ENCODE data around the gene PBOV1. TPM values are rescaled to one million over a fixed set of nuclear protein-coding genes. Genes with fewer than 3 reads are reported as not detected.

Gene PBOV1
- total RNA-seq, 1 experiment from 2014 or later, result not detected

GRCh38 chr6:138255443-138255842 lies 37.2 kb upstream of the PBOV1 start:
- DNase-seq, result no peak
- no peak overlapping the region for H2AFZ ChIP-seq (ENCODE audit: low read length)
- H3K4me2 ChIP-seq (ENCODE audit: low read depth, low read length, poor library complexity, severe bottlenecking), result no peak overlapping the region
- H3K79me2 ChIP-seq (ENCODE audit: low read length), result no peaks in the 10 kb centered on the region
- H3K9me3 ChIP-seq (ENCODE audit: low read length), result no peaks in the 10 kb centered on the region
- H3K36me3 ChIP-seq (ENCODE audit: insufficient read depth, low read length), result no peaks in the 10 kb centered on the region
- H3K27me3 ChIP-seq (ENCODE audit: low read length), result no peaks in the 10 kb centered on the region
- no peaks in the 10 kb centered on the region for H3K9me2 ChIP-seq (replicated peaks; ENCODE audit: insufficient read depth, low read length)
- no peak overlapping the region for H3K4me3 ChIP-seq (ENCODE audit: low read length)
- no peaks in the 10 kb centered on the region for H3K4me1 ChIP-seq (ENCODE audit: low read length)
- no peaks in the 10 kb centered on the region for H4K20me1 ChIP-seq (ENCODE audit: insufficient read depth, low read depth, low read length)
- no peak overlapping the region for H3K27ac ChIP-seq (ENCODE audit: low read length)
- H3K9ac ChIP-seq (ENCODE audit: low read length), result no peak overlapping the region

- no peak overlapping the region for H3K4me3 ChIP-seq (ENCODE audit: low read length)
- no peaks in the 10 kb centered on the region for H3K9me3 ChIP-seq (ENCODE audit: low read length)
- no peaks in the 10 kb centered on the region for H3K79me2 ChIP-seq (ENCODE audit: low read length)
- no peaks in the 10 kb centered on the region for H3K36me3 ChIP-seq (ENCODE audit: insufficient read depth, low read length)
- no peaks in the 10 kb centered on the region for H4K20me1 ChIP-seq (ENCODE audit: insufficient read depth, low read depth, low read length)
- H3K9ac ChIP-seq (ENCODE audit: low read length), result no peak overlapping the region
- H3K4me1 ChIP-seq (ENCODE audit: low read length), result no peaks in the 10 kb centered on the region
- DNase-seq, result no peak
- H3K4me2 ChIP-seq (ENCODE audit: low read depth, low read length, poor library complexity, severe bottlenecking), result no peak overlapping the region
- no peak overlapping the region for H2AFZ ChIP-seq (ENCODE audit: low read length)
- H3K9me2 ChIP-seq (replicated peaks; ENCODE audit: insufficient read depth, low read length), result no peaks in the 10 kb centered on the region
- H3K27ac ChIP-seq (ENCODE audit: low read length), result no peak overlapping the region
- H3K27me3 ChIP-seq (ENCODE audit: low read length), result no peaks in the 10 kb centered on the region
Measured at GRCh38 chr6:138253731-138254130, 35.4 kb upstream of the PBOV1 start.

GRCh38 chr6:138250513-138251247 lies 32.4 kb upstream of the PBOV1 start:
- no peak overlapping the region for H3K4me3 ChIP-seq (ENCODE audit: low read length)
- H3K36me3 ChIP-seq (ENCODE audit: insufficient read depth, low read length), result no peaks in the 10 kb centered on the region
- no peaks in the 10 kb centered on the region for H4K20me1 ChIP-seq (ENCODE audit: insufficient read depth, low read depth, low read length)
- H3K79me2 ChIP-seq (ENCODE audit: low read length), result no peaks in the 10 kb centered on the region
- no peak overlapping the region for H3K9ac ChIP-seq (ENCODE audit: low read length)
- H3K4me2 ChIP-seq (ENCODE audit: low read depth, low read length, poor library complexity, severe bottlenecking), result no peak overlapping the region
- no peak overlapping the region for H3K27ac ChIP-seq (ENCODE audit: low read length)
- H3K9me3 ChIP-seq (ENCODE audit: low read length), result no peaks in the 10 kb centered on the region
- H3K27me3 ChIP-seq (ENCODE audit: low read length), result no peaks in the 10 kb centered on the region
- no peak for DNase-seq
- H3K4me1 ChIP-seq (ENCODE audit: low read length), result no peaks in the 10 kb centered on the region
- no peak overlapping the region for H2AFZ ChIP-seq (ENCODE audit: low read length)
- H3K9me2 ChIP-seq (replicated peaks; ENCODE audit: insufficient read depth, low read length), result no peaks in the 10 kb centered on the region

GRCh38 chr6:138250053-138250452 lies 31.8 kb upstream of the PBOV1 start:
- Histone ChIP-seq H3K27ac (ENCODE audit: low read length) (no peak overlapping the region), H3K36me3 (ENCODE audit: insufficient read depth, low read length) (no peaks in the 10 kb centered on the region), H3K4me2 (ENCODE audit: low read depth, low read length, poor library complexity, severe bottlenecking) (no peak overlapping the region), H3K9ac (ENCODE audit: low read length) (no peak overlapping the region), H3K4me3 (ENCODE audit: low read length) (no peak overlapping the region), H2AFZ (ENCODE audit: low read length) (no peak overlapping the region), H3K9me3 (ENCODE audit: low read length) (no peaks in the 10 kb centered on the region), H3K4me1 (ENCODE audit: low read length) (no peaks in the 10 kb centered on the region), H3K79me2 (ENCODE audit: low read length) (no peaks in the 10 kb centered on the region), H3K9me2 (replicated peaks; ENCODE audit: insufficient read depth, low read length) (no peaks in the 10 kb centered on the region), H4K20me1 (ENCODE audit: insufficient read depth, low read depth, low read length) (no peaks in the 10 kb centered on the region), H3K27me3 (ENCODE audit: low read length) (no peaks in the 10 kb centered on the region)
- DNase-seq, result no peak

GRCh38 chr6:138248878-138249277 lies 30.6 kb upstream of the PBOV1 start:
- Histone ChIP-seq H3K9ac (ENCODE audit: low read length) (no peak overlapping the region), H3K27ac (ENCODE audit: low read length) (no peak overlapping the region), H2AFZ (ENCODE audit: low read length) (no peak overlapping the region), H3K27me3 (ENCODE audit: low read length) (no peaks in the 10 kb centered on the region), H3K4me3 (ENCODE audit: low read length) (no peak overlapping the region), H3K4me1 (ENCODE audit: low read length) (no peaks in the 10 kb centered on the region), H4K20me1 (ENCODE audit: insufficient read depth, low read depth, low read length) (no peaks in the 10 kb centered on the region), H3K36me3 (ENCODE audit: insufficient read depth, low read length) (no peaks in the 10 kb centered on the region), H3K9me3 (ENCODE audit: low read length) (no peaks in the 10 kb centered on the region), H3K9me2 (replicated peaks; ENCODE audit: insufficient read depth, low read length) (no peaks in the 10 kb centered on the region), H3K79me2 (ENCODE audit: low read length) (no peaks in the 10 kb centered on the region), H3K4me2 (ENCODE audit: low read depth, low read length, poor library complexity, severe bottlenecking) (no peak overlapping the region)
- no peak for DNase-seq

GRCh38 chr6:138248011-138248410 lies 29.7 kb upstream of the PBOV1 start:
- Histone ChIP-seq H3K36me3 (ENCODE audit: insufficient read depth, low read length) (no peaks in the 10 kb centered on the region), H3K4me3 (ENCODE audit: low read length) (no peak overlapping the region), H3K27me3 (ENCODE audit: low read length) (no peaks in the 10 kb centered on the region), H3K79me2 (ENCODE audit: low read length) (no peaks in the 10 kb centered on the region), H3K27ac (ENCODE audit: low read length) (no peak overlapping the region), H3K9ac (ENCODE audit: low read length) (no peak overlapping the region), H3K9me3 (ENCODE audit: low read length) (no peaks in the 10 kb centered on the region), H4K20me1 (ENCODE audit: insufficient read depth, low read depth, low read length) (no peaks in the 10 kb centered on the region), H2AFZ (ENCODE audit: low read length) (no peak overlapping the region), H3K4me2 (ENCODE audit: low read depth, low read length, poor library complexity, severe bottlenecking) (no peak overlapping the region), H3K9me2 (replicated peaks; ENCODE audit: insufficient read depth, low read length) (no peaks in the 10 kb centered on the region), H3K4me1 (ENCODE audit: low read length) (no peaks in the 10 kb centered on the region)
- no peak for DNase-seq

GRCh38 chr6:138246650-138247440 lies 28.6 kb upstream of the PBOV1 start:
- no peaks in the 10 kb centered on the region for H3K4me1 ChIP-seq (ENCODE audit: low read length)
- H3K79me2 ChIP-seq (ENCODE audit: low read length), result no peaks in the 10 kb centered on the region
- H2AFZ ChIP-seq (ENCODE audit: low read length), result no peak overlapping the region
- H3K4me2 ChIP-seq (ENCODE audit: low read depth, low read length, poor library complexity, severe bottlenecking), result no peak overlapping the region
- no peak overlapping the region for H3K9ac ChIP-seq (ENCODE audit: low read length)
- no peaks in the 10 kb centered on the region for H3K36me3 ChIP-seq (ENCODE audit: insufficient read depth, low read length)
- no peaks in the 10 kb centered on the region for H3K9me2 ChIP-seq (replicated peaks; ENCODE audit: insufficient read depth, low read length)
- H4K20me1 ChIP-seq (ENCODE audit: insufficient read depth, low read depth, low read length), result no peaks in the 10 kb centered on the region
- no peak overlapping the region for H3K4me3 ChIP-seq (ENCODE audit: low read length)
- H3K27me3 ChIP-seq (ENCODE audit: low read length), result no peaks in the 10 kb centered on the region
- no peak overlapping the region for H3K27ac ChIP-seq (ENCODE audit: low read length)
- no peaks in the 10 kb centered on the region for H3K9me3 ChIP-seq (ENCODE audit: low read length)
- no peak for DNase-seq

- Histone ChIP-seq H3K79me2 (ENCODE audit: low read length) (no peaks in the 10 kb centered on the region), H3K9ac (ENCODE audit: low read length) (no peak overlapping the region), H4K20me1 (ENCODE audit: insufficient read depth, low read depth, low read length) (no peaks in the 10 kb centered on the region), H3K27ac (ENCODE audit: low read length) (no peak overlapping the region), H2AFZ (ENCODE audit: low read length) (no peak overlapping the region), H3K4me3 (ENCODE audit: low read length) (no peak overlapping the region), H3K9me3 (ENCODE audit: low read length) (no peaks in the 10 kb centered on the region), H3K9me2 (replicated peaks; ENCODE audit: insufficient read depth, low read length) (no peaks in the 10 kb centered on the region), H3K27me3 (ENCODE audit: low read length) (no peaks in the 10 kb centered on the region), H3K4me2 (ENCODE audit: low read depth, low read length, poor library complexity, severe bottlenecking) (no peak overlapping the region), H3K36me3 (ENCODE audit: insufficient read depth, low read length) (no peaks in the 10 kb centered on the region), H3K4me1 (ENCODE audit: low read length) (no peaks in the 10 kb centered on the region)
- DNase-seq, result no peak
Measured at GRCh38 chr6:138245751-138246150, 27.5 kb upstream of the PBOV1 start.
